Measurements from ENCODE around the gene IL20RB. TPM values are rescaled to one million over a fixed set of nuclear protein-coding genes. Genes with fewer than 3 reads are reported as not detected.
"Not testable (repeated sequence)": the region's sequence is repeated elsewhere in the genome, so short reads cannot be mapped to it uniquely, and the experiment has no call there.

Gene IL20RB
- total RNA-seq, 1 donor from 2014 or later = not detected

- H3K4me3 ChIP-seq (ENCODE audit: low read depth, low read length) = no peak overlapping the region
- DNase-seq (ENCODE audit: low read depth) = no peak
- TF ChIP-seq, protein P1, sequence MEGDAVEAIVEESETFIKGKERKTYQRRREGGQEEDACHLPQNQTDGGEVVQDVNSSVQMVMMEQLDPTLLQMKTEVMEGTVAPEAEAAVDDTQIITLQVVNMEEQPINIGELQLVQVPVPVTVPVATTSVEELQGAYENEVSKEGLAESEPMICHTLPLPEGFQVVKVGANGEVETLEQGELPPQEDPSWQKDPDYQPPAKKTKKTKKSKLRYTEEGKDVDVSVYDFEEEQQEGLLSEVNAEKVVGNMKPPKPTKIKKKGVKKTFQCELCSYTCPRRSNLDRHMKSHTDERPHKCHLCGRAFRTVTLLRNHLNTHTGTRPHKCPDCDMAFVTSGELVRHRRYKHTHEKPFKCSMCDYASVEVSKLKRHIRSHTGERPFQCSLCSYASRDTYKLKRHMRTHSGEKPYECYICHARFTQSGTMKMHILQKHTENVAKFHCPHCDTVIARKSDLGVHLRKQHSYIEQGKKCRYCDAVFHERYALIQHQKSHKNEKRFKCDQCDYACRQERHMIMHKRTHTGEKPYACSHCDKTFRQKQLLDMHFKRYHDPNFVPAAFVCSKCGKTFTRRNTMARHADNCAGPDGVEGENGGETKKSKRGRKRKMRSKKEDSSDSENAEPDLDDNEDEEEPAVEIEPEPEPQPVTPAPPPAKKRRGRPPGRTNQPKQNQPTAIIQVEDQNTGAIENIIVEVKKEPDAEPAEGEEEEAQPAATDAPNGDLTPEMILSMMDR (conservative IDR thresholded peaks at IDR 0.05; ENCODE audit: low read depth, low read length) = no peak
Observed at GRCh38 chr3:136982033-136982432, 24.2 kb downstream of the IL20RB start.

GRCh38 chr3:136982520-136983138 is 24.8 kb downstream of the IL20RB start:
- TF ChIP-seq, protein P1 (conservative IDR thresholded peaks at IDR 0.05; ENCODE audit: low read depth, low read length) = no peak
- no peak overlapping the region for H3K4me3 ChIP-seq (ENCODE audit: low read depth, low read length)
- DNase-seq (ENCODE audit: low read depth) = peak; percentile 15

DNA sequence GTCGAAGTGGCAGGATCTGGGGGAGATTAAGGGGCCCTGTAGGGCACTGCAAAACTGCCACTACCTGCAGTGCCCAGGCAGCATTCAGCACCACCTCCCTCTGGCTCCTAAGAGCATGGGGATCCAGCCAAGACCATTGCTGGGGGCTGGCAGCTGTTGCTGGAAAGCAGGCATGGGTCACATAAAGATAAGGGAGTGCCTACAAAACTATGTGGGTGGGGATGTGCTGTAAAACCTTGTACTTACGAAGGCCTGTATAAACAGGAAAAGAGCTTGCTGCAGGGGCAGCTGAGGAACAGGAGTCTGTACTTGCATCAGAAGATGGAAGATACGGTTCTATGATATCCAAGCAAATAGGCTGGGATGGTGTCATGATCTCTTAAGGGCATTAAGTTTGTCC is 27.1 kb downstream of the IL20RB start:
- TF ChIP-seq, protein P1 (conservative IDR thresholded peaks at IDR 0.05; ENCODE audit: low read depth, low read length) = no peak
- H3K4me3 ChIP-seq (ENCODE audit: low read depth, low read length) = no peak overlapping the region
- DNase-seq (ENCODE audit: low read depth) = no peak

DNA sequence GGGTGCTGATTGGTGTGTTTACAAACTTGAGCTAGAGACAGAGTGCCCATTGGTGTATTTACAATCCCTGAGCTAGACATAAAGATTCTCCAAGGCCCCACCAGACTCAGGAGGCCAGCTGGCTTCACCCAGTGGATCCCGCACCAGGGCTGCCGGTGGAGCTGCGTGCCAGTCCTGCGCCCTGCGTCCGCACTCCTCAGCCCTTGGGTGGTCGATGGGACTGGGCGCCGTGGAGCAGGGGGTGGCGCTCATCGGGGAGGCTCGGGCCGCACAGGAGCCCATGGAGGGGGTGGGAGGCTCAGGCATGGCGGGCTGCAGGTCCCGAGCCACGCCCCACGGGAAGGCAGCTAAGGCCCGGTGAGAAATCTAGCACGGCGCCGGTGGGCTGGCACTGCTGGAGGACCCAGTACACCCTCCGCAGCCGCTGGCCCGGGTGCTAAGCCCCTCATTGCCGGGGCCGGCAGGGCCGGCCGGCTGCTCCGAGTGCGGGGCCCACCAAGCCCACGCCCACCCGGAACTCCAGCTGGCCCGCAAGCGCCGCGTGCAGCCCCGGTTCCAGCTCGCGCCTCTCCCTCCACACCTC is 29.7 kb downstream of the IL20RB start:
- H3K4me3 ChIP-seq (ENCODE audit: low read depth, low read length); DNase-seq (ENCODE audit: low read depth): not testable (repeated sequence)

- no peak overlapping the region for H3K4me3 ChIP-seq (ENCODE audit: low read depth, low read length)
- DNase-seq (ENCODE audit: low read depth) = no peak
- TF ChIP-seq, protein P1 (conservative IDR thresholded peaks at IDR 0.05; ENCODE audit: low read depth, low read length) = no peak
Observed at GRCh38 chr3:136988651-136989050, 30.9 kb downstream of the IL20RB start.

- no peak for DNase-seq (ENCODE audit: low read depth)
- TF ChIP-seq, protein P1 (conservative IDR thresholded peaks at IDR 0.05; ENCODE audit: low read depth, low read length) = no peak
- no peak overlapping the region for H3K4me3 ChIP-seq (ENCODE audit: low read depth, low read length)
Observed at GRCh38 chr3:136989781-136990524, 32.2 kb downstream of the IL20RB start.

- H3K4me3 ChIP-seq (ENCODE audit: low read depth, low read length) = no peak overlapping the region
- DNase-seq (ENCODE audit: low read depth) = no peak
- TF ChIP-seq, protein P1 (conservative IDR thresholded peaks at IDR 0.05; ENCODE audit: low read depth, low read length) = no peak
Observed at GRCh38 chr3:136990826-136991225, 33.0 kb downstream of the IL20RB start.

Measured in epithelial cell of proximal tubule (primary cell).